ENCODE measurements around the gene TMEM132D.

Gene TMEM132D

GRCh38 chr12:129409281-129409680, 494.5 kb downstream of the TMEM132D start:
- Histone ChIP-seq H3K9ac (ENCODE audit: low read length) (no peak overlapping the region), H3K79me2 (ENCODE audit: insufficient read depth, low read length) (no peaks in the 10 kb centered on the region), H3K9me3 (ENCODE audit: low read length) (no peaks in the 10 kb centered on the region), H3K27ac (ENCODE audit: low read depth, low read length, poor library complexity, severe bottlenecking) (no peak overlapping the region), H2AFZ (ENCODE audit: low read length) (no peak overlapping the region), H3F3A (ENCODE audit: insufficient read depth, low read length) (no peaks in the 10 kb centered on the region), H3K4me1 (ENCODE audit: insufficient read depth, low read length, severe bottlenecking) (no peaks in the 10 kb centered on the region), H3K9me2 (ENCODE audit: low read depth, low read length) (no peaks in the 10 kb centered on the region), H3K36me3 (ENCODE audit: insufficient read depth, low read length) (no peaks in the 10 kb centered on the region), H3K27me3 (ENCODE audit: insufficient read depth, low read length) (no peaks in the 10 kb centered on the region), H4K20me1 (ENCODE audit: insufficient read depth, low read length) (no peaks in the 10 kb centered on the region), H3K4me2 (ENCODE audit: low read length) (no peak overlapping the region), H3K4me3 (ENCODE audit: low read depth, low read length, poor library complexity, severe bottlenecking) (no peak overlapping the region)
- TF ChIP-seq CTCF (IDR thresholded peaks at IDR 0.05; ENCODE audit: low read length), result no peak
- TF ChIP-seq EZH2 (IDR thresholded peaks at IDR 0.05; ENCODE audit: borderline replicate concordance, low read length), result no peak

- Histone ChIP-seq H3K9me3 (ENCODE audit: low read length) (no peaks in the 10 kb centered on the region), H4K20me1 (ENCODE audit: insufficient read depth, low read length) (no peaks in the 10 kb centered on the region), H3K79me2 (ENCODE audit: insufficient read depth, low read length) (no peaks in the 10 kb centered on the region), H2AFZ (ENCODE audit: low read length) (no peak overlapping the region), H3K9me2 (ENCODE audit: low read depth, low read length) (no peaks in the 10 kb centered on the region), H3K9ac (ENCODE audit: low read length) (no peak overlapping the region), H3K36me3 (ENCODE audit: insufficient read depth, low read length) (no peaks in the 10 kb centered on the region), H3K4me1 (ENCODE audit: insufficient read depth, low read length, severe bottlenecking) (no peaks in the 10 kb centered on the region), H3K27ac (ENCODE audit: low read depth, low read length, poor library complexity, severe bottlenecking) (no peak overlapping the region), H3F3A (ENCODE audit: insufficient read depth, low read length) (no peaks in the 10 kb centered on the region), H3K27me3 (ENCODE audit: insufficient read depth, low read length) (no peaks in the 10 kb centered on the region), H3K4me2 (ENCODE audit: low read length) (no peak overlapping the region), H3K4me3 (ENCODE audit: low read depth, low read length, poor library complexity, severe bottlenecking) (no peak overlapping the region)
- no peak for TF ChIP-seq CTCF (IDR thresholded peaks at IDR 0.05; ENCODE audit: low read length)
- no peak for TF ChIP-seq EZH2 (IDR thresholded peaks at IDR 0.05; ENCODE audit: borderline replicate concordance, low read length)
Observed at GRCh38 chr12:129404556-129404955, 499.3 kb downstream of the TMEM132D start.

GRCh38 chr12:129401572-129401971, 502.3 kb downstream of the TMEM132D start:
- no peaks in the 10 kb centered on the region for H4K20me1 ChIP-seq (ENCODE audit: insufficient read depth, low read length)
- no peaks in the 10 kb centered on the region for H3K36me3 ChIP-seq (ENCODE audit: insufficient read depth, low read length)
- H3K9me3 ChIP-seq (ENCODE audit: low read length), result no peaks in the 10 kb centered on the region
- no peaks in the 10 kb centered on the region for H3K27me3 ChIP-seq (ENCODE audit: insufficient read depth, low read length)
- H3K27ac ChIP-seq (ENCODE audit: low read depth, low read length, poor library complexity, severe bottlenecking), result no peak overlapping the region
- no peaks in the 10 kb centered on the region for H3K79me2 ChIP-seq (ENCODE audit: insufficient read depth, low read length)
- H3F3A ChIP-seq (ENCODE audit: insufficient read depth, low read length), result no peaks in the 10 kb centered on the region
- no peaks in the 10 kb centered on the region for H3K4me1 ChIP-seq (ENCODE audit: insufficient read depth, low read length, severe bottlenecking)
- H3K9ac ChIP-seq (ENCODE audit: low read length), result no peak overlapping the region
- H3K4me3 ChIP-seq (ENCODE audit: low read depth, low read length, poor library complexity, severe bottlenecking), result no peak overlapping the region
- no peak overlapping the region for H3K4me2 ChIP-seq (ENCODE audit: low read length)
- no peak for TF ChIP-seq EZH2 (IDR thresholded peaks at IDR 0.05; ENCODE audit: borderline replicate concordance, low read length)
- no peak for TF ChIP-seq CTCF (IDR thresholded peaks at IDR 0.05; ENCODE audit: low read length)
- H2AFZ ChIP-seq (ENCODE audit: low read length), result no peak overlapping the region
- no peaks in the 10 kb centered on the region for H3K9me2 ChIP-seq (ENCODE audit: low read depth, low read length)
